A375 (cell line): ENCODE data around the gene DHX35. TPM values are rescaled to one million over a fixed set of nuclear protein-coding genes. Genes with fewer than 3 reads are reported as not detected.

Experiments
- small RNA-seq: library from RNA; depleted of rRNA; stranded (forward); fragments of <200 nt; gene quantifications from one replicate; pipeline ENCODE3, GENCODE V24; 2014
- total RNA-seq: library from RNA; depleted of rRNA; stranded (reverse); fragments of >200 nt; shearing (Covaris generic); gene quantifications from 2 replicates; pipeline ENCODE4 v1.2.3, GENCODE V29; 2014; rRNA removed

DHX35 gene, protein sequence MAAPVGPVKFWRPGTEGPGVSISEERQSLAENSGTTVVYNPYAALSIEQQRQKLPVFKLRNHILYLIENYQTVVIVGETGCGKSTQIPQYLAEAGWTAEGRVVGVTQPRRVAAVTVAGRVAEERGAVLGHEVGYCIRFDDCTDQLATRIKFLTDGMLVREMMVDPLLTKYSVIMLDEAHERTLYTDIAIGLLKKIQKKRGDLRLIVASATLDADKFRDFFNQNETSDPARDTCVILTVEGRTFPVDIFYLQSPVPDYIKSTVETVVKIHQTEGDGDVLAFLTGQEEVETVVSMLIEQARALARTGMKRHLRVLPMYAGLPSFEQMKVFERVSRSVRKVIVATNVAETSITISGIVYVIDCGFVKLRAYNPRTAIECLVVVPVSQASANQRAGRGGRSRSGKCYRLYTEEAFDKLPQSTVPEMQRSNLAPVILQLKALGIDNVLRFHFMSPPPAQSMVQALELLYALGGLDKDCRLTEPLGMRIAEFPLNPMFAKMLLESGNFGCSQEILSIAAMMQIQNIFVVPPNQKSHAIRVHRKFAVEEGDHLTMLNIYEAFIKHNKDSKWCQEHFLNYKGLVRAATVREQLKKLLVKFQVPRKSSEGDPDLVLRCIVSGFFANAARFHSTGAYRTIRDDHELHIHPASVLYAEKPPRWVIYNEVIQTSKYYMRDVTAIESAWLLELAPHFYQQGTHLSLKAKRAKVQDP
- total RNA-seq, result 16.2 and 17.7 TPM in 2 replicates

DNA sequence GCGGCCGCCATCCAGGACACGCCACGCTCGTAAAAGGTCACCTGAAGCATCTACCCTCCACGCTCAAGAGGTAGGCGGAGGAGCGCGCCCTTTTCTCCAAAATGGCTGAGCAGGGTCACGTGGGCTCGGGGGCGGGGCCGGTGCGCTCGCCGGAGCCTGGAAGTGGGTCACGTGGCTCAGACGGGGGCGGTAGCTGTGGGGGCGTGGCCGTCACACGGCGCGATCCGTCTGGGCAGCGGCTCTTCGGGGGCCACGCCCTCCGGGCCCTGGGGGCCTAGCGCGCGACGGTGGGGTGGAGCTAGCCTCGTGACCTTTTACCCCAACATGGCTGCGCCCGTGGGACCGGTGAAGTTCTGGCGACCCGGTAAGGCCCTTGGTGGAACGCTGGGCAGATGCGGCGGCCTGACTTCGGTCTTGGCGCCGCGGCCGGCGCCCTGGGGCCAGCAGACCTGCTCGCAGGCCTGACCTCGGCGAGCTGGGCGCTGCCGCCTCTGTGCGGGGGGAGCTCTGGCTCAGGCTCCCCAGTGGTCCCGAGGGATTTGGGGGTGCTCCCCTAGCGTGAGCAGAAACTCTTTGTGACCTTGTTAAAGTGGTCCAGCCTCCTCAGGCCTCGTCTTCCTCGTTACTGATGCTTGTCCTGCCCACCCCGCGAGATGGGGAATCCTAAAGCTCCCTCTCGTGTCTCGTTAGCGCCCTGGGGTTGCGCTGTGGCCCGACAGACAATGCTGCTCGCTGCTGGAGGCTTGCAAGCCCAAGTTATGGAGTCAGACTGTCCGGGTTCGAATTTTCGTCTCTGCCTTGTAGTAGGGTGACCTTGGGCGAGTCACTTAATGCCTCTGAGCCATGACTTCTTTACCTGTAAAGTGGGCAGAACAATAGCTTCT, at the start of gene DHX35:
Gene DHX35 (plus strand): TSS at position 301 of the 884 bp plus-strand sequence. CDS start 24 bp downstream, at position 325.

DNA sequence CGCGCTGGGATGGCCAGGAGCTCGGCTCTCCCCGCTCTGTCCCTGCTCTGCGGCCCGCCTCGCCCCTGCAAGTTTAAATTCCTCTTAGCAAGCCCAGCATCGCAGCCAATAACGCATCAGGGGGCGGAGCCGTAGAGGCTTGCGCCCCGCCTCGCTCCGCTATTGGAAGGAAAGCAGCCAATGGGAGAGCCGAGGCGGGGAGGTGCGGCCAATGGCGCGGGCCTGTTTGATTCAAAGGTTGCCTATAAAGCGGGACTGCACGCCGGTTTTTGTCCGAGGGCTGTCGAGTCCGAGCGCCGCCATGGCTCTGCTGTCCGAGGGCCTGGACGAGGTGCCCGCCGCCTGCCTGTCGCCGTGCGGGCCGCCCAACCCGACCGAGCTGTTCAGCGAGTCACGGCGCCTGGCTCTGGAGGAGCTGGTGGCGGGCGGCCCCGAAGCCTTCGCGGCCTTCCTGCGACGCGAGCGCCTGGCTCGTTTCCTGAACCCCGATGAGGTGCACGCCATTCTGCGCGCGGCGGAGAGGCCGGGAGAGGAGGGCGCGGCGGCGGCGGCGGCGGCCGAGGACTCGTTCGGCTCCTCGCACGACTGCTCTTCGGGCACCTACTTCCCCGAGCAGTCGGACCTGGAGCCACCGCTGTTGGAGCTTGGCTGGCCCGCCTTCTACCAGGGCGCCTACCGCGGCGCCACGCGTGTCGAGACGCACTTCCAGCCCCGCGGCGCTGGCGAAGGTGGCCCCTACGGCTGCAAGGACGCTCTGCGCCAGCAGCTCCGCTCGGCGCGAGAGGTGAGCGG, 35.8 kb upstream of the DHX35 start, which contains the start of gene FAM83D:
Gene FAM83D (plus strand): TSS at position 276 of the 792 bp plus-strand sequence. CDS start 26 bp downstream, at position 302.

Small RNAs within 50 kb of the gene (small RNA-seq; reads per million reads assigned to genes)
- gene AL023803.1, result not detected

Other genes with a start within 250 kb of the DHX35 start
- not detected in 2 replicates for gene SLC32A1, start 237.9 kb upstream of the DHX35 start, total RNA-seq
- 8.4 and 9.9 TPM in 2 replicates for gene ACTR5, start 213.9 kb upstream of the DHX35 start, total RNA-seq
- 0.03 and 0.08 TPM in 2 replicates for gene PPP1R16B, start 156.6 kb upstream of the DHX35 start, total RNA-seq
- 49.2 and 51.1 TPM in 2 replicates for gene FAM83D, start 35.9 kb upstream of the DHX35 start, total RNA-seq